Fibroblast of mammary gland (primary cell): ENCODE results near the gene NFIX.

ENCODE experiments used
- DNase-seq: peaks from one replicate; pipeline ENCODE4 v3.0.0-alpha.2; 2010; ENCODE audit warnings: low read depth
- H3K4me3 ChIP-seq: 2 replicates; pipeline ENCODE4 v1.5.1; 2011; ENCODE audit warnings: low read depth, mild to moderate bottlenecking, low read length, moderate library complexity; ENCODE audit not compliant: control insufficient read depth
- TF ChIP-seq, protein P1 (sequence below): conservative IDR thresholded peaks from 2 replicates; pipeline ENCODE4 v1.5.1; 2011; ENCODE audit warnings: low read depth, low read length, inconsistent platforms; ENCODE audit not compliant: control insufficient read depth, insufficient read depth

The NFIX gene

DNA sequence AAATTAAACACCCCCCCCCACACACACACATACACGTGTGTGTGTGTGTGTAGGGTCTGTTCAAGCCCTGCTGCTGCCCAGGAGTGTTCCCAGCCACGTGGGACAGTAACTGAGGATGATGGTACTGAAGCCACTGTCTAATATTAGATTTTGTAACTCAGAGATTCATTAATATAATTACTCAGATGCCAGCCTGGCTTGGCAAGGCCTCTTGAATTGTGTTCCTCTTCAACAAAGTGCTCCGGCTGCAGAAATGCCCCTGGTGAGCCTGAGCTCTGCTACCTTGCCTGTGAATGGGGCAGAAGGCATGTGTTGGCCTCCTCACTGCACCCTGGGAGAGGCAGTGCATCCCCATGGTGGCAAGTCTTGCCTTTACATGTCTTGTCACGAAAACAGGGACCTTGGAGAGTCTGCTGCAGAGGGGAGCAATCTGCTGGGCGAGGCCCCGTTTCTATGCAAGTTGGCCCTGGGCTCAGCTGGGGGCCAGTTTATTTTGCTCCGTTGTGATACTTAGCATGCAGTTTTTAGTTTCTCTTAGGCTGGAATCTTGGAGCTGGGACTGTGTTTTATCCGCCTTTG, 44.0 kb downstream of the NFIX start:
- TF ChIP-seq, protein P1, sequence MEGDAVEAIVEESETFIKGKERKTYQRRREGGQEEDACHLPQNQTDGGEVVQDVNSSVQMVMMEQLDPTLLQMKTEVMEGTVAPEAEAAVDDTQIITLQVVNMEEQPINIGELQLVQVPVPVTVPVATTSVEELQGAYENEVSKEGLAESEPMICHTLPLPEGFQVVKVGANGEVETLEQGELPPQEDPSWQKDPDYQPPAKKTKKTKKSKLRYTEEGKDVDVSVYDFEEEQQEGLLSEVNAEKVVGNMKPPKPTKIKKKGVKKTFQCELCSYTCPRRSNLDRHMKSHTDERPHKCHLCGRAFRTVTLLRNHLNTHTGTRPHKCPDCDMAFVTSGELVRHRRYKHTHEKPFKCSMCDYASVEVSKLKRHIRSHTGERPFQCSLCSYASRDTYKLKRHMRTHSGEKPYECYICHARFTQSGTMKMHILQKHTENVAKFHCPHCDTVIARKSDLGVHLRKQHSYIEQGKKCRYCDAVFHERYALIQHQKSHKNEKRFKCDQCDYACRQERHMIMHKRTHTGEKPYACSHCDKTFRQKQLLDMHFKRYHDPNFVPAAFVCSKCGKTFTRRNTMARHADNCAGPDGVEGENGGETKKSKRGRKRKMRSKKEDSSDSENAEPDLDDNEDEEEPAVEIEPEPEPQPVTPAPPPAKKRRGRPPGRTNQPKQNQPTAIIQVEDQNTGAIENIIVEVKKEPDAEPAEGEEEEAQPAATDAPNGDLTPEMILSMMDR = no peak
- no peak for DNase-seq

DNA sequence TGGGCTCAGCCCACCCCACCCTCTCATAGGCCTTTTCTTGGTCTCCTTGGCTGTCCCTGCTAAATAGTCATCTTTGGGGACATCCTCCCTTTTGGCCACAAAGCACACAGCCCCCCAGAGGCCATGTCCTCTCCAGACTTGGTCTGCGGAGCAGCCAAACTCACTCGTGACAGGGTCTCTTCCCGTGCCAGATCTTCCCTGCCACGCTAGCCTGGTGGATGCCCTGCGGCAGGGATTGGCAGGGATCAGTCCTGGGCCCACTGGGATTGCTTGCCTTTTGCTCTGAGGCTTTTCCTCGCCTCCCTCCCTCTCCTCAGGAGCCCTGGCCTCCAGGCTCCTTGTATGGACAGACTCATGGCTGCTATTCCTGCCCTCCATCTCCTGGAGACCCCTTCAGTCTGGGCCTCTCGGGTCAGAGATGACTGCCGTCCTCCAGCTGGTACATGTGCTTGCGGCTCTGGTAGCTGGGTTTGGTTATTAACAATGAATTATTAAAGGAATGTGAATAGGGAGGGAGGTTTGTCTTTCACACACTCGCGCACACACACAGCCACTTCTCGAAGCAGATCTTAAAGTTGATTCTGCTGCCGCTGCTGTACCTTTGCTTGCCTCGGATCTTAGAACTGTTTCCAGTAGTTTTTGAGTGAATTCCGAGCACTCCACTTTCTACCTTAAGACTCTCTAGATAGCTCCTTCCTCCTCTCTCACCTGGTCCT, 45.1 kb downstream of the NFIX start:
- TF ChIP-seq, protein P1 = no peak
- DNase-seq = no peak
- no peak overlapping the region for H3K4me3 ChIP-seq

More for the DNA sequence above, 44.0 kb downstream of the NFIX start:
- H3K4me3 ChIP-seq = no peak overlapping the region

DNA sequence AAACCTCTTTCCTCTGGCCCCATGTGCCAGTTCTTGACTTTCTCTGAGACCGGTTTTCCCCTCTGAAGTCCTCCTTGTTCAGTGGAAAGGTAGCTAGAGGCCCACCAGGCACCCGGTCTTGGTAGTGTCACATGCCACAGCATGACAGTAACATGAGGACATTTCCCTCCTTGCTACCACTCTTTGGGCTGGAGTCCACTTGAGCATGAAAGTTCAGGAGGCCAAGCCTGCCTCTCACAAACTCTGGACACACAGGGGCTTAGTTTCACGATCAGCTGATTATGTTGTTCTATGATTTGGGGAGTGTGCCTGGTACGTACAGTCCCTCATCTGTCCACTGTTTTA, 45.6 kb downstream of the NFIX start:
- DNase-seq = no peak
- no peak overlapping the region for H3K4me3 ChIP-seq
- TF ChIP-seq, protein P1 = no peak

DNA sequence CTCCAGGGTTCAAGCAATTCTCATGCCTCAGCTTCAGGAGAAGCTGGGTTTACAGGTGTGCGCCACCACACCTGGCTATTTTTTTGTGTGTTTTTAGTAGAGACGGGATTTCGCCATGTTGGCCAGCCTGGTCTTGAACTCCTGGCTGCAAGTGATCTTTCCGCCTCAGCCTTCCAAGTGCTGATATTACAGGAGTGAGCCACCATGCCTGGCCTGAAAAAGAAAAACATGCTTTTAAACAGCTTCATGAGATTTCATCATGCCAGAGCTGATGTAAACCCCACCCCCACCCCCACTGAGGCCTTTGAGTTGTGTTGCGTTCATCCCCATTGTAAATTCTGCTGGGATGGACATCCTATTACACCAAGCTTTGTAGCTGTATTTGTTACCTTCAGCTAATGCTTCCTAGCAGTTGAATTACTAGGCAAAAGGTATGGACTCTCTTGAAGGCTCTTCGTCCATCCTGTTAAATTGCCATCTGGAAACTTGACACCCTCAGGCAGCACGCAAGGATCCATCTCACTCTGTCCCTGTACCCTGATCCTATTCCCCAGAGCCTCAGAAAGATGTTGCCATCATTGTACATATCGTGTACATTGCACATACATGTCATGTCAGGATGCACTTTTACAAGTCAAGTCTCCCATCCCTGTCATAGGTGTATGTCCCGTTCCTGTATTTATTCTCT, 47.3 kb downstream of the NFIX start:
- peak; percentile 64 for DNase-seq
- H3K4me3 ChIP-seq = no peak overlapping the region
- TF ChIP-seq, protein P1 = no peak

DNA sequence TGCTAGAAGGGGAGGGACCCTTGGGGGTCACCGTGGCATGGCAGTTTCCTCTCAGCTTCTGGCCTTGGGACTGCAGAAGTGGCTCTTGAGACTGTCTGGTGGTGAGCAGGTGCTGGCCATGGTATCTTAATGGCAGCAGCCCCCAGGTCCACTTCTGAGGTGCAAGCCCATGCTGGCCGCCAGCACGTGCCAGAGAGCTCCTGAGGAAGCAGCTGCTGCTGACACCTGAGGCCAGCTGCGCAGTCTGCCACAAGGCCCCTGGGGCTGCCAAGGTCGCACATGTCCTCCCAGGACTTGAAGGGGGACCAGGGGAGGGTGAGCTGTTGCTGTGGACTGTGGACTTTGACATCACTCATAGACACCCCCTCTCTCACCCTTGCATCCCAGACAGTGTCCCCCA, 48.0 kb downstream of the NFIX start:
- no peak for DNase-seq
- H3K4me3 ChIP-seq = no peak overlapping the region
- TF ChIP-seq, protein P1 = no peak

DNA sequence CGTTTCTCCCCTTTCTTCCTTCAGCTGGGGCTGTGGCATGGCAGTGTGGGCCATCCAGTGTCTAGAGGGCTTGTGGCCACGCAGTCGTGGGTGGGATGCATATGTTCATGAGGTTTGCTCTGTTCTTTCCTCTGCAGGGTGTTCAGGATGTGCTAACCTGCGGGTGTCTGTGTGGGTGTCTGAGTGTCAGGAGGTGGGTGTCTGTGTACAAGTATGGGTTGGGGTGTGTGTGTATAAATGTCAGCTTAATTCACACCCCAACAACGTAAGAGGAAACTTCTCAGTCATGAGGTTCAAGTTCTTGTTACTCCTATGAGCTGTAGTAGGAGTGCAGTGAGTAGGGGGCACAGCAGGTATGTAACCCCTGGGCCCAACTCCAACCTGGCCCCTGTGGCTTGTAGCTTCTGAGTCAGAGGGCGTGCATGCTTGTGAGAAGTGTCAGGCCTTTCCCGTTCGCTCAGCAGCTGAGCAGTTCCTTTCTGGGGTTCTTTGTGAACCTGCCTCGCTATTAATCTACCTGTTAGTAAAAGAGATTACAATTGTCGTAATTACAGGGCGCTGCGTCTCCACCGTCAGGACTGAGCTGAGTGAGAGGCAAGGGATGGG, 49.1 kb downstream of the NFIX start:
- H3K4me3 ChIP-seq = no peak overlapping the region
- TF ChIP-seq, protein P1 = no peak
- DNase-seq = peak; percentile 59
